Neural crest cell (in vitro differentiated cells): ENCODE results near the gene DNAAF5. TPM values are rescaled to one million over a fixed set of nuclear protein-coding genes. Genes with fewer than 3 reads are reported as not detected.

Experiments
- DNase-seq: peaks from one replicate; pipeline ENCODE4 v3.0.0; 2021; ENCODE audit warnings: low read depth, mixed read lengths, low spot score
- H3K27ac Mint-ChIP-seq: one replicate; pipeline ENCODE4 v1.8.0; 2021; ENCODE audit warnings: mild to moderate bottlenecking, mixed read lengths; ENCODE audit not compliant: unreplicated experiment
- H3K27me3 Mint-ChIP-seq: 2 replicates; pipeline ENCODE4 v1.8.0; 2021; ENCODE audit warnings: low read depth, mild to moderate bottlenecking, mixed read lengths
- H3K36me3 Mint-ChIP-seq: 2 replicates; pipeline ENCODE4 v1.8.0; 2021; ENCODE audit warnings: low read depth, mild to moderate bottlenecking, mixed read lengths
- H3K4me1 Mint-ChIP-seq: 2 replicates; pipeline ENCODE4 v1.8.0; 2021; ENCODE audit warnings: mixed read lengths
- H3K4me3 Mint-ChIP-seq: one replicate; pipeline ENCODE4 v1.8.0; 2021; ENCODE audit warnings: mild to moderate bottlenecking, mixed read lengths
- H3K9me3 Mint-ChIP-seq: 2 replicates; pipeline ENCODE4 v1.8.0; 2021; ENCODE audit warnings: mixed read lengths
- total RNA-seq: library from RNA; stranded (reverse); gene quantifications from 2 replicates; pipeline ENCODE4 v1.2.1, GENCODE V29; 2021
- TF ChIP-seq, protein P1 (sequence below): fragments of 200-600 bp; sonication (generic); conservative IDR thresholded peaks from 2 replicates; pipeline ENCODE4 v1.5.0; 2021; ENCODE audit warnings: antibody characterized with exemption, mild to moderate bottlenecking

The DNAAF5 gene
- total RNA-seq, 1 donor from 2014 or later, result 54.2 TPM

DNA sequence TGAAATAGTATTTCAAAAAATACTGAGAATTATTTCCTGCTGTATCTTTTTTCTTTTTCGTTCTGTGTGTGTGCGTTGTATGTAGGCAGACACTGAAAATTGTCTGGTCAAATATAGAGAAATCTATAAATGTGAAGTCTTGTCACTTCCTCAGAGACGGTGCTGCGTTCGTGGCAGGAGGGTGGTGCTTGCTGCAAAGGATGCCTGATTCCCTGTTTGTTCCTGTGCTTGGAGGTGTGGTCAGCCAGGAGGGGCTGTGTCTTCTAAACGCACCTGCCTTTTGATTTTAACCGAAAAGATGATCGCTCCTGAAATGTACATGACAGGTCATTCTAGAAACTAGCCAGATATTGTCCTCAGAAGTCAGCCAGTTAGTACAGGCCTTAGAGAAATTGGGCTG is 33.1 kb downstream of the DNAAF5 start:
- H3K27ac Mint-ChIP-seq, result no peak overlapping the region
- H3K27me3 Mint-ChIP-seq, result no peaks in the 10 kb centered on the region
- H3K4me1 Mint-ChIP-seq, result no peaks in the 10 kb centered on the region
- peaks cover 8% of the 10 kb centered on the region for H3K36me3 Mint-ChIP-seq
- TF ChIP-seq, protein P1, sequence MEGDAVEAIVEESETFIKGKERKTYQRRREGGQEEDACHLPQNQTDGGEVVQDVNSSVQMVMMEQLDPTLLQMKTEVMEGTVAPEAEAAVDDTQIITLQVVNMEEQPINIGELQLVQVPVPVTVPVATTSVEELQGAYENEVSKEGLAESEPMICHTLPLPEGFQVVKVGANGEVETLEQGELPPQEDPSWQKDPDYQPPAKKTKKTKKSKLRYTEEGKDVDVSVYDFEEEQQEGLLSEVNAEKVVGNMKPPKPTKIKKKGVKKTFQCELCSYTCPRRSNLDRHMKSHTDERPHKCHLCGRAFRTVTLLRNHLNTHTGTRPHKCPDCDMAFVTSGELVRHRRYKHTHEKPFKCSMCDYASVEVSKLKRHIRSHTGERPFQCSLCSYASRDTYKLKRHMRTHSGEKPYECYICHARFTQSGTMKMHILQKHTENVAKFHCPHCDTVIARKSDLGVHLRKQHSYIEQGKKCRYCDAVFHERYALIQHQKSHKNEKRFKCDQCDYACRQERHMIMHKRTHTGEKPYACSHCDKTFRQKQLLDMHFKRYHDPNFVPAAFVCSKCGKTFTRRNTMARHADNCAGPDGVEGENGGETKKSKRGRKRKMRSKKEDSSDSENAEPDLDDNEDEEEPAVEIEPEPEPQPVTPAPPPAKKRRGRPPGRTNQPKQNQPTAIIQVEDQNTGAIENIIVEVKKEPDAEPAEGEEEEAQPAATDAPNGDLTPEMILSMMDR, result no peak
- DNase-seq, result no peak
- H3K4me3 Mint-ChIP-seq, result no peak overlapping the region
- H3K9me3 Mint-ChIP-seq, result no peaks in the 10 kb centered on the region

DNA sequence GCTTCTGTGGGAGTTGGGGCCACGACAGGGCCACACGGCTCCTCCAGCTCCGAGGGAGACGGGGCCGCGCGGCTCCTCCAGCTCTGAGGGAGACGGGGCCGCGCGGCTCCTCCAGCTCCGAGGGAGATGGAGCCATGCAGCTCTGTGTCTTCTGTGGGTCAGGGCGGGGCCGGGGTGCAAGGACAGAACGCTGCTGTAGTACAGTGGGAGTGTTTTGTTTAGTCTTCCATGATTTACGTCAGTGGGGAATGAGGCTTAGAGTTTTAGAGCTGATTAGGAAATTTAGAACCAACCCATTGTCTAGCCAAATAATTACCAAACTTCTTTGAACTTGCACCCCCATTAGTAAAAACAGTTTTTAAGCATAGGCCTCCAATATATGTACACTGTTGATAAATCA is 33.5 kb downstream of the DNAAF5 start:
- H3K27ac Mint-ChIP-seq, result no peak overlapping the region
- no peaks in the 10 kb centered on the region for H3K27me3 Mint-ChIP-seq
- no peaks in the 10 kb centered on the region for H3K9me3 Mint-ChIP-seq
- H3K36me3 Mint-ChIP-seq, result peaks cover 8% of the 10 kb centered on the region
- no peak overlapping the region for H3K4me3 Mint-ChIP-seq
- H3K4me1 Mint-ChIP-seq, result no peaks in the 10 kb centered on the region
- TF ChIP-seq, protein P1, result no peak
- DNase-seq, result no peak

DNA sequence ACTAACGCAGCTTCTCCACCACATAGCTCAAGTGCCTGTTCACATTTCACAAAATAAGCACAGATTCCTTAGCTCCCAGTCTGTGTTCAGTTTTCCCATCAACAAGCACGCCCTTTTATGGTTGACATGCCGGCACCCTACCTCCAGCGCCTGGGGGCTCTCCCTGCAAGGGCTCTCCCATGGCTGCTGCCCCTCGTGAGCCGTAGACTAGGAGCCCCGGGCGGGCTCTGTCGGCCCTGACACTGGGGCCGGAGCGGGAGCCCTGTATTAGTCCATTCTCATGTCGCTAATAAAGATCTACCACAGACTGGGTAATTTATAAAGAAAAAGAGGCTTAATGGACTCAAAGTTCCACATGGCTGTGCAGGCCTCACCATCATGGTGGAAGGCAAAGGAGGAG is 34.6 kb downstream of the DNAAF5 start:
- no peak for DNase-seq
- no peaks in the 10 kb centered on the region for H3K27me3 Mint-ChIP-seq
- no peak overlapping the region for H3K27ac Mint-ChIP-seq
- TF ChIP-seq, protein P1, result no peak
- no peaks in the 10 kb centered on the region for H3K9me3 Mint-ChIP-seq
- H3K4me3 Mint-ChIP-seq, result no peak overlapping the region
- no peaks in the 10 kb centered on the region for H3K4me1 Mint-ChIP-seq
- H3K36me3 Mint-ChIP-seq, result peaks cover 13% of the 10 kb centered on the region

DNA sequence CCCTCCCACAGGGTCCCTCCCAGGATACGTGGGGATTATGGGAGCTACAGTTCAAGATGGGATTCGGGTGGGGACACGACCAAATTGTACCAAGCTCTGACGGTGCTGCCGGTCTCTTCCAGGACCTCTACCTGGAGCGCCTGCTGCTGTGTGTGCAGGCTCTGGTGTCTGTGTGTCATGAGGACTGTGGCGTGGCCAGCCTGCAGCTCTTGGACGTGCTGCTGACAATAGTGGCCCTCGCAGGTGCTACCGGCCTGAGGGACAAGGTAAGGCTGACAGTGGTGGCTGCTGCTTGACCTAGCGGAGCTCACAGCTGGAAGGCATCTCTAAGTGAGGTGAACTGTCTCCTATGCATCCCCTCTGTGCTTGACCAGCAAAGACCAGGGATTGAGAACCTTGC is 35.1 kb downstream of the DNAAF5 start:
- Mint-ChIP-seq H3K9me3 (no peaks in the 10 kb centered on the region), H3K36me3 (peaks cover 15% of the 10 kb centered on the region), H3K4me3 (no peak overlapping the region), H3K27ac (no peak overlapping the region), H3K27me3 (no peaks in the 10 kb centered on the region), H3K4me1 (no peaks in the 10 kb centered on the region)
- DNase-seq, result no peak
- TF ChIP-seq, protein P1, result no peak

DNA sequence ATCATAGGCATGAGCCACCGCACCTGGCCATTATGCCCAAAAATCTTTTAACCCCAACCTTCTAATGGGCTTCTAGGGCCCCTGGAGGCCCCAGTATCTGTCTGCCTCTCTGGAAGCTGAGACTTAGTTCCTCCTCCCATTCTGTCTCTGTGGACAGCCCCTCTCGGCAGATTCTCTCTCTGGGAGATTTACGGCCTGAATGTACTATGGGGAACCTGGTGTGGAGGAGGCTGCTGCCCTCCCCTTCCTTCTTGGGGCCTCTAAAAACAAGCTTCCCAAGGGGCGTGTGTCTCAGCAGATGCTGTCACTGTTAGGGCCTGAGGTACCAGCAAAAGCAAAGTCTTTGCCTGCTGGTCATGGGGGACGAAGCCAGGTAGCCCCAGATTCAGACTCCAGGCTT is 36.4 kb downstream of the DNAAF5 start:
- H3K9me3 Mint-ChIP-seq, result no peaks in the 10 kb centered on the region
- no peak for DNase-seq
- H3K27me3 Mint-ChIP-seq, result no peaks in the 10 kb centered on the region
- no peaks in the 10 kb centered on the region for H3K4me1 Mint-ChIP-seq
- no peak overlapping the region for H3K27ac Mint-ChIP-seq
- peaks cover 19% of the 10 kb centered on the region for H3K36me3 Mint-ChIP-seq
- TF ChIP-seq, protein P1, result no peak
- no peak overlapping the region for H3K4me3 Mint-ChIP-seq

DNA sequence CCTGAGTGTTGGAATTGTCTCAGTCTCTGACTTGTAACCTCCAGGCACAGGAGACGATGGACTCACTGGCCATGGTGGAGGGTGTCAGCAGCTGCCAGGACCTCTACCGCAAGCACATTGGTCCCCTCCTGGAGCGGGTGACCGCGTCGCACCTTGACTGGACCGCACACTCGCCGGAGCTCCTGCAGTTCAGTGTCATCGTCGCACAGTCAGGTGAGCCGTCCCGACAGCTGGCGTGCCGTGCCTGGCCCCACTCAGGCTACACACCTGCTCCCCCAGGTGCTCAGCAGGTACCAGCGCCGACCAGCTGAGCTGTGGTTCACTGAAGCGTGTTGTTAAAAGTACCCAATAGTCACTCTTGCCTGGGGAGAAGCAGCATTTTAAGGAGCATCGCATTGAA is 37.3 kb downstream of the DNAAF5 start:
- Mint-ChIP-seq H3K27me3 (no peaks in the 10 kb centered on the region), H3K27ac (no peak overlapping the region), H3K4me1 (no peaks in the 10 kb centered on the region), H3K4me3 (no peak overlapping the region), H3K36me3 (peaks cover 24% of the 10 kb centered on the region), H3K9me3 (no peaks in the 10 kb centered on the region)
- TF ChIP-seq, protein P1, result no peak
- DNase-seq, result no peak
